ENCODE results near the gene TLE7.

TLE7 gene

GRCh38 chr16:71389330-71389729 lies 52.5 kb downstream of the TLE7 start:
- Histone ChIP-seq H3K4me3 (replicated peaks; ENCODE audit: low read depth, low read length) (no peak overlapping the region), H3K36me3 (ENCODE audit: control insufficient read depth, insufficient read depth, low read length) (no peaks in the 10 kb centered on the region), H3K27me3 (replicated peaks; ENCODE audit: control insufficient read depth, insufficient read depth, low read length) (no peaks in the 10 kb centered on the region)
- TF ChIP-seq CTCF (IDR thresholded peaks at IDR 0.05; ENCODE audit: insufficient read depth, low read length, poor library complexity, severe bottlenecking): no peak
- DNase-seq (ENCODE audit: extremely low read depth, insufficient read length): no peak

DNA sequence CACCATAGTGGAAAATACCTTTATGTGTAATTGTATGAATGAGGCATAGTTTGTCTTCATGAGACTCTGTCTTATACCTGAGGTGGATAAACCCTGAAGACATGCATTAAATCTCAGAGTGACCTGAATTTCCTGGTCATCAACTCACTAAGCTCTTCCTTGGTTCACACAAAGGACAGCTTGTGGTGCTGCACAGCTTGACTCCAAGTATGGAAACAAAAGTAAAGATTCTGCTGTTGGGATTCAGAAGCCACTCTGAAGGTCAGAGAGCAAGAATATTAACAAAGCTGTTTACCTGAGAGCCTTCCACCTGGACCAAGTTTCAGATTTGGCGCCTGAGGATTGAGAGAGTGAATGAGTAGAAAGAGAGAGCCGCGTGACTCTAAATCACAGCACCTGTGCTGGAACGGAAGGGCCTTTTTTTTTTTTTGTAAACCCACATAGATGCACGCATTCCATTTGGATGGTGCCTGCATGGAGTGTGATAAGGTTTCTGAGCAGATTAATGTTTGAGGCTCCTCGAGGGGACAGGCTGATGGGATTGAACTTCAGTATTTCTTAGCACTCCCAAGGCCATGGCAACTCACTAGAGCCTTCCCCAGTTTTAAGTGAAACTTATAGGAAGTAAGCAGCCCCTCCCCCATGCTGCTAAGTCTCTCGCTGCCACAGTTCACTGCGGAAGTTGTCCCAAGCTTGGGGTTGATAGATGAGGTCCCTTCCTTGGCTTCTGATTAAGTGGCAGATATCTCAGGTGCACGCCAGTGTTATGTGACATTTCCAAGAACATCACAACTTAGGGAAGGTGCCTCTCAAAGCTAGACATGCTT lies 54.6 kb downstream of the TLE7 start:
- Histone ChIP-seq H3K36me3 (ENCODE audit: control insufficient read depth, insufficient read depth, low read length) (no peaks in the 10 kb centered on the region), H3K27me3 (replicated peaks; ENCODE audit: control insufficient read depth, insufficient read depth, low read length) (no peaks in the 10 kb centered on the region), H3K4me3 (replicated peaks; ENCODE audit: low read depth, low read length) (no peak overlapping the region)
- no peak for TF ChIP-seq CTCF (IDR thresholded peaks at IDR 0.05; ENCODE audit: insufficient read depth, low read length, poor library complexity, severe bottlenecking)
- DNase-seq (ENCODE audit: extremely low read depth, insufficient read length): no peak

GRCh38 chr16:71384073-71384724 lies 57.7 kb downstream of the TLE7 start:
- no peak for DNase-seq (ENCODE audit: extremely low read depth, insufficient read length)
- no peaks in the 10 kb centered on the region for H3K36me3 ChIP-seq (ENCODE audit: control insufficient read depth, insufficient read depth, low read length)
- H3K4me3 ChIP-seq (replicated peaks; ENCODE audit: low read depth, low read length): no peak overlapping the region
- no peak for TF ChIP-seq CTCF (IDR thresholded peaks at IDR 0.05; ENCODE audit: insufficient read depth, low read length, poor library complexity, severe bottlenecking)
- peaks cover 2% of the 10 kb centered on the region; the same call in 1 of the 2 replicates for H3K27me3 ChIP-seq (replicated peaks; ENCODE audit: control insufficient read depth, insufficient read depth, low read length)

DNA sequence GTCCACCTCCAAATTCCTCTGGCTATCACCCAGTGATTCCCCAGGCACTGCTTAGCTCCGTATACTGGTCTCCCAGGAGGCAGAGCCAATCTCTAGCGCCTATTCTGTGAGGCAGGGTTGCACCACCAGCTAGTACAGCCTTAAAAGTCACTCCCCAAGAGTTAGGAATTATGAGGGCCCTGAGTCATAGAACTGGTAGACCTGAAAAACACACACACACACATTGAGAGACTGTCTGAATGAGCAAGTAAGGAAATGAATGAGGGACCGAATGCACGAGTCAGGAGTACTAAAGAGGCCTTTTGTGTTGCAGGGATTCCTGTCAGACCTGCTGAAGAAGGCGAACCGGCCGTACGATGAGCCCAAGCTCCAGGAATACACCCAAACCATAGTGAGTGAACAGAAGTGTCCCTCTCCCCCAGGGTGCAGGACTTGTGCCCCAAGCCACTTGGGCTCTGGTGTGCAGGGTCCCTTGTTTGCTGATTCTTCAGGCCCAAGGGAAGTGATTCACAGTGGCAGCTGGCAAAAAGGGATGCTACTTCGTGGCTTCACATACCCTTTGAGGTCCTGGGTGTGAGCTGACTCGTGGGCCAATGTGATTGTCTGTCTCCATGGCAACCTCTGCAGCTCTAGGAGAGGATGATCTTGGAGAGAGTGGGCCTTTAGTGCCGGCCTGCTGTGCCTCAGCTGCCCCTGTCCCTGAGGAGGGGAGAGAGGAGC lies 58.6 kb downstream of the TLE7 start:
- TF ChIP-seq CTCF (IDR thresholded peaks at IDR 0.05; ENCODE audit: insufficient read depth, low read length, poor library complexity, severe bottlenecking): no peak
- Histone ChIP-seq H3K27me3 (replicated peaks; ENCODE audit: control insufficient read depth, insufficient read depth, low read length) (peaks cover 2% of the 10 kb centered on the region; the same call in 1 of the 2 replicates), H3K36me3 (ENCODE audit: control insufficient read depth, insufficient read depth, low read length) (no peaks in the 10 kb centered on the region), H3K4me3 (replicated peaks; ENCODE audit: low read depth, low read length) (no peak overlapping the region)
- DNase-seq (ENCODE audit: extremely low read depth, insufficient read length): no peak

GRCh38 chr16:71380831-71381230 lies 61.0 kb downstream of the TLE7 start:
- H3K27me3 ChIP-seq (replicated peaks; ENCODE audit: control insufficient read depth, insufficient read depth, low read length): peaks cover 2% of the 10 kb centered on the region; the same call in 1 of the 2 replicates
- no peak for DNase-seq (ENCODE audit: extremely low read depth, insufficient read length)
- no peak overlapping the region for H3K4me3 ChIP-seq (replicated peaks; ENCODE audit: low read depth, low read length)
- no peaks in the 10 kb centered on the region for H3K36me3 ChIP-seq (ENCODE audit: control insufficient read depth, insufficient read depth, low read length)
- no peak for TF ChIP-seq CTCF (IDR thresholded peaks at IDR 0.05; ENCODE audit: insufficient read depth, low read length, poor library complexity, severe bottlenecking)
